SJCRH30 (cell line): ENCODE results near the gene MNAT1. TPM values are rescaled to one million over a fixed set of nuclear protein-coding genes. Genes with fewer than 3 reads are reported as not detected.

Experiments
- DNase-seq, 2 experiments: peaks; one replicate each; pipeline ENCODE4 v3.0.0-alpha.2; 2015 to 2020
- H3K27ac ChIP-seq: fragments of 250-450 bp; sonication (Bioruptor Pico); 2 replicates; pipeline ENCODE4 v1.5.1; 2020; ENCODE audit warnings: mild to moderate bottlenecking, moderate library complexity
- H3K27me3 ChIP-seq: fragments of 250-450 bp; sonication (Bioruptor Pico); 2 replicates; pipeline ENCODE4 v1.5.1; 2020; ENCODE audit warnings: mild to moderate bottlenecking, moderate library complexity
- H3K36me3 ChIP-seq: fragments of 250-450 bp; sonication (Bioruptor Pico); 2 replicates; pipeline ENCODE4 v1.5.1; 2020; ENCODE audit warnings: mild to moderate bottlenecking, moderate library complexity
- H3K4me1 ChIP-seq: fragments of 250-450 bp; sonication (Bioruptor Pico); 2 replicates; pipeline ENCODE4 v1.5.1; 2020; ENCODE audit warnings: mild to moderate bottlenecking, moderate library complexity
- H3K4me3 ChIP-seq: fragments of 250-450 bp; sonication (Bioruptor Pico); 2 replicates; pipeline ENCODE4 v1.5.1; 2020; ENCODE audit warnings: mild to moderate bottlenecking, moderate library complexity
- H3K9me3 ChIP-seq: fragments of 250-450 bp; sonication (Bioruptor Pico); replicated peaks from 2 replicates; pipeline ENCODE4 v1.5.1; 2020; ENCODE audit warnings: mild to moderate bottlenecking, moderate library complexity
- total RNA-seq: library from RNA; depleted of rRNA; stranded (reverse); fragments of >200 nt; shearing (Covaris generic); gene quantifications from 2 replicates; pipeline ENCODE4 v1.2.3, GENCODE V29; 2014

MNAT1 gene
- total RNA-seq, 1 experiment from 2014 or later = 129 TPM

DNA sequence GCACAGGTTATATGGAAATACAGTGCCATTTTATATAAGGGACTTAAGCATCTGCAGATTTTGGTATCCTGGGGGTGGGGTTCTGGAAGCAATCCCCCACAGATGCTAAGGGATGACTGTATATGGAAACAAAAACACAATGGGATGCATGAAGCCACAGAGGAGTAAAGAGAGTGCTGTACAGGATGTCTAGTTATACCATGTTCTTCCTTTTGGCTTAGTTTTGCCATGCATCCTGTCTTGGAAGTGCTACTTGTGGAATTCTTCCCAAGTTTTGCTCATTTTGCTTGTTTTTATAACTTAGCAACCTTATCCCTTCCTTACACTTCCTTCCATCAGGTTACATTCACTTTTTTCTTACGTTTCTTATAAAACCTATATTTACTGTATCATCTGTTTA is 190.7 kb downstream of the MNAT1 start:
- Histone ChIP-seq H3K36me3 (no peaks in the 10 kb centered on the region), H3K9me3 (no peaks in the 10 kb centered on the region), H3K4me1 (peaks cover 12% of the 10 kb centered on the region), H3K27ac (no peak overlapping the region), H3K27me3 (no peaks in the 10 kb centered on the region), H3K4me3 (no peak overlapping the region)
- DNase-seq = no peak

- Histone ChIP-seq H3K9me3 (no peaks in the 10 kb centered on the region), H3K36me3 (no peaks in the 10 kb centered on the region), H3K4me3 (no peak overlapping the region), H3K27ac (no peak overlapping the region), H3K27me3 (no peaks in the 10 kb centered on the region), H3K4me1 (peaks cover 19% of the 10 kb centered on the region)
- DNase-seq = no peak
Measured at GRCh38 chr14:60926002-60926401, 191.4 kb downstream of the MNAT1 start.

GRCh38 chr14:60931218-60931617 is 196.7 kb downstream of the MNAT1 start:
- Histone ChIP-seq H3K36me3 (no peaks in the 10 kb centered on the region), H3K27me3 (no peaks in the 10 kb centered on the region), H3K27ac (peak overlapping the region; percentile 95), H3K4me3 (no peak overlapping the region), H3K4me1 (peaks cover 36% of the 10 kb centered on the region), H3K9me3 (no peaks in the 10 kb centered on the region)
- DNase-seq = peak; percentile 95 to 99

DNA sequence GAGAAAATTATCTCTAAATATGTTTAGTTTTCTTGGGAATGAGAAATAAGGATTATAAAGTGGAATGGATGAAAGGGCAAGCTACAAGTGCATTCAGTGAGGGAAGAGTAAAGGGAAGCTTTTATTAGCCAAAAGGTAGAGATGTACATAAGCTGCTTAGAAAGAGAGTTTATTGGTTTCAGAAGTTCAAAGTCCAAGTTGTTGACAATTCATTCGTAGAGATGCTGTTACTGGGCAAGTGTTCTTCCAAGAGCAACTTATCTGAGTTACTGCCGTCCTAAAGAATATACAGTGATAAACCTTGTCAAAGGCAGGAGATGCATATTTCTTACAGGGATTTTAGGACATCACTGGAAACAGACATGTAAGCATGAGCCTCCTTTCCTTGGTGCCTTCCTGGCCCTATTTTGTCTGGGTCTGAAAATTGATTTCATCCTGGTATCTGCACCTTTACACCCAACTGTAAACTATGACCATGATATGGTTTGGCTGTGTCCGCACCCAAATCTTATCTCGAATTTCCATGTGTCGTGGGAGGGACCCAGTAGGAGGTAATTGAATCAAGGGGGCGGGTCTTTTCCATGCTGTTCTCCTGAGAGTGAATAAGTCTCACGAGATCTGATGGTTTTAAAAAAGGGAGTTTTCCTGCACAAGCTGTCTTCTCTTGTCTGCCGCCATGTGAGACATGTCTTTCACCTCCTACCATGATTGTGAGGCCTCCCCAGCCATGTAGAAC is 199.5 kb downstream of the MNAT1 start:
- no peak for DNase-seq
- H3K9me3 ChIP-seq = peaks cover 10% of the 10 kb centered on the region
- H3K4me3 ChIP-seq = no peak overlapping the region
- no peaks in the 10 kb centered on the region for H3K27me3 ChIP-seq
- H3K27ac ChIP-seq = no peak overlapping the region
- no peaks in the 10 kb centered on the region for H3K36me3 ChIP-seq
- peaks cover 36% of the 10 kb centered on the region for H3K4me1 ChIP-seq

- Histone ChIP-seq H3K4me1 (peaks cover 30% of the 10 kb centered on the region), H3K27me3 (no peaks in the 10 kb centered on the region), H3K36me3 (no peaks in the 10 kb centered on the region), H3K27ac (no peak overlapping the region), H3K9me3 (peaks cover 11% of the 10 kb centered on the region), H3K4me3 (no peak overlapping the region)
- no peak for DNase-seq
Measured at GRCh38 chr14:60935319-60935718, 200.8 kb downstream of the MNAT1 start.

DNA sequence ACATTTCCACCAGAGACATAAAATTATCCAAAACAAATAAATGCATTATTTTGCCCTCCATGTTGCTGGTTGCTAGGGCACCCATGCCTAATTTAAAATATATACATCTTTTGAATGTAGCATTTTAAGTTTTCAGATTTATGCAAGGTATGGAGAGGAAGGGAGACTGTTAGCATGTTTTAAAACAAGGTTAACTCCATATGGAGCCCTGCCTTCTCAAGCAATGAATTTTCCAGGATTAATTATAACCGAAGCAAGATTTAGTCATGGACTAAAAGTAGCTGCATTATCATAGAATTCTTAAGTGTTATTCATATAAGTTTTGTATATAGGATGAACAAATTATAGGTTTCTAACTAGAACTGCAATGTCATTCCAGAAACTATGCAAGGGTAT is 209.1 kb downstream of the MNAT1 start:
- 0 out of 2 replicates have a peak, but pooled peaks cover 2% of the 10 kb centered on the region for H3K9me3 ChIP-seq
- peaks cover 11% of the 10 kb centered on the region for H3K4me1 ChIP-seq
- no peaks in the 10 kb centered on the region for H3K36me3 ChIP-seq
- no peak for DNase-seq
- no peak overlapping the region for H3K27ac ChIP-seq
- no peak overlapping the region for H3K4me3 ChIP-seq
- no peaks in the 10 kb centered on the region for H3K27me3 ChIP-seq

DNA sequence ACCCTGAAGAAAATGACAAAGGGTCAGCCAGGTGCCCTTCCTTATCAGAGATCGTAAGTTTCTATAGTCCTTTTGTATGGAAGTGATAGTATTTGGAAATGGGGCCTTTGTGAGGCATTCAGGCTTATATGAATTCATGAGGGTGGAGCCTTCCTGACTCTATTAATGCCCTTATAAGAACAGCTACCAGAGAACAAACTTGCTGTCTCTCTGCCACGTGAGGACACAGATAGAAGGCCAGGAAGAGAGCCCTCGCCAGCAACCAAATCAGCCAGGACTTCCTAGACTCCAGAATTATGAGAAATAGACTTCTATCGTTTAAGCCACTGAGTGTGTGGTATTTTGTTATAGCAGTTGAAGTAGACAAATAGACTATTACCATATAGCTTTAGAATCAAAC is 209.6 kb downstream of the MNAT1 start:
- Histone ChIP-seq H3K27ac (no peak overlapping the region), H3K36me3 (no peaks in the 10 kb centered on the region), H3K27me3 (no peaks in the 10 kb centered on the region), H3K9me3 (no peaks in the 10 kb centered on the region), H3K4me1 (peaks cover 11% of the 10 kb centered on the region), H3K4me3 (no peak overlapping the region)
- DNase-seq = peak in 1 of 2 experiments; percentile 27

- Histone ChIP-seq H3K4me3 (no peak overlapping the region), H3K9me3 (no peaks in the 10 kb centered on the region), H3K4me1 (peaks cover 11% of the 10 kb centered on the region), H3K27me3 (no peaks in the 10 kb centered on the region), H3K27ac (no peak overlapping the region), H3K36me3 (no peaks in the 10 kb centered on the region)
- DNase-seq = no peak
Measured at GRCh38 chr14:60945984-60946383, 211.4 kb downstream of the MNAT1 start.

- Histone ChIP-seq H3K27me3 (no peaks in the 10 kb centered on the region), H3K27ac (no peak overlapping the region), H3K36me3 (no peaks in the 10 kb centered on the region), H3K9me3 (no peaks in the 10 kb centered on the region), H3K4me1 (peaks cover 11% of the 10 kb centered on the region), H3K4me3 (no peak overlapping the region)
- no peak for DNase-seq
Measured at GRCh38 chr14:60946773-60947172, 212.2 kb downstream of the MNAT1 start.

DNA sequence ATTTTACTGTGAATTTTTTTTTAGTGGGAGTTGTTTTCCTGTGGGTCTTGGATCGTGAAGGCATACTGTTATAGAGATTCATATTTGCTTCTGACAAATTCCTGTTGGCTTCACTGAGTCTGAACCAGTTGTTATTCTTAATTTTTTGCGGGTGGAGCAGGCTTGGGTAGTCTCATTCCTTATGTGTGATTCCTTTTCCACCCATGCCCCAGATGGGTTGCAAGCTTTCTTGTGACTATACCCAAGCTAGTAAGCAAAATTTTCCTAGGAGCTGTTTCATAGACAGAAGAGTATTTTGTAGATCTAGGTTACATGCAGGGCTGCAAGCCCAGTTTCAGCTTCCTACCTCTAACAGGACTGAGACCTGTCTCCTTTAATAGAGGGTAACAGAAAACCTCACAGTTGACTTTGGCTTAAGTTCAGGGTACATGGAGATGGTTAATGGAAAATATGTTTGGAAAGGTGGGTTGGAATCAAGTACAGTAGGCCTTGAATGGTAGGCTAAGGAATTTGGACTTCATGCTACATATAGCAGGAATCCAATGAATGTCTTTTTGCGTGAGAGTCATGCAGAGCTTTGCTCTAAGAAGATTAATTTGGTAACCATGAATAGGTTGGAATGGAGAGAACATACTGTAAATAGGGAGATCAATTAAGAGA is 217.3 kb downstream of the MNAT1 start:
- Histone ChIP-seq H3K9me3 (no peaks in the 10 kb centered on the region), H3K4me3 (no peak overlapping the region), H3K4me1 (no peaks in the 10 kb centered on the region), H3K36me3 (peaks cover 4% of the 10 kb centered on the region; the same call in 1 of the 2 replicates), H3K27me3 (no peaks in the 10 kb centered on the region), H3K27ac (no peak overlapping the region)
- no peak for DNase-seq

DNA sequence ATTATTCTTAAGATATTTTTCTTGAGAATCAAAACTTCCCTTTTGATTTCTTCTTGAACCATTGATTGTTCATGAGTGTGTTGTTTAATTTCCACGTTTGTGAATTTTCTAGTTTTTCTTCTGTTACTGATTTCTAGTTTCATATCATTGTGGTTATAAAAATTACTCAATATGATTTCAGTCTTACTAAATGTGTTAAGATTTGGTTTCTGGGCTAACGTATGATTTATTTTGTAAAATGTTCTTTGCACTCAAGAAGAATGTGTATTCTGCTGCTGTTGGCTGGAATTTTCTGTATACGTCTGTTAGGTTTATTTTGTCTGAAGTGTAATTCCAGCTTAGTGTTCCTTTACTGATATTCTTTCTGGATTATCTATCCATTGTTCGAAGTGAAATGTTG is 221.6 kb downstream of the MNAT1 start:
- Histone ChIP-seq H3K4me1 (no peaks in the 10 kb centered on the region), H3K9me3 (peaks cover 8% of the 10 kb centered on the region; the same call in 1 of the 2 replicates), H3K27ac (no peak overlapping the region), H3K27me3 (no peaks in the 10 kb centered on the region), H3K36me3 (peaks cover 4% of the 10 kb centered on the region; the same call in 1 of the 2 replicates), H3K4me3 (no peak overlapping the region)
- DNase-seq = no peak

DNA sequence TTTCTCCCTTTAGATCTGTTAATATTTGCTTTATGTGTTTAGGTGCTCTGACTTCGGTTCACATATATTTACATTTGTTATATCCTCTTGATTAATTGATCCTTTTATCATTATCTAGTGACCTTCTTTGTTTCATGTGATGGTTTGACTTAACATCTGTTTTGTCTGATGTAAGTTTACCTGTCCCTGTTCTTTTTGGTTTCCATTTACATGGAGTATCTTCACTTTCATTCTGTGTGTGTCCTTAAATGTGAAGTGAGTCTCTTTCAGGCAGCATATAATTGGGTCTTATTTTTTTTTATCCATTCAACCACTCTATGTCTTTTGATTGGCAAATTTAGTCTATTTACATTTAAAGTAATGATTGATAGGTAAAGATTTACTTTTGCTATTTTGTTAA is 222.1 kb downstream of the MNAT1 start:
- Histone ChIP-seq H3K4me1 (no peaks in the 10 kb centered on the region), H3K27ac (no peak overlapping the region), H3K36me3 (peaks cover 4% of the 10 kb centered on the region; the same call in 1 of the 2 replicates), H3K27me3 (no peaks in the 10 kb centered on the region), H3K4me3 (no peak overlapping the region), H3K9me3 (peaks cover 8% of the 10 kb centered on the region; the same call in 1 of the 2 replicates)
- DNase-seq = no peak

DNA sequence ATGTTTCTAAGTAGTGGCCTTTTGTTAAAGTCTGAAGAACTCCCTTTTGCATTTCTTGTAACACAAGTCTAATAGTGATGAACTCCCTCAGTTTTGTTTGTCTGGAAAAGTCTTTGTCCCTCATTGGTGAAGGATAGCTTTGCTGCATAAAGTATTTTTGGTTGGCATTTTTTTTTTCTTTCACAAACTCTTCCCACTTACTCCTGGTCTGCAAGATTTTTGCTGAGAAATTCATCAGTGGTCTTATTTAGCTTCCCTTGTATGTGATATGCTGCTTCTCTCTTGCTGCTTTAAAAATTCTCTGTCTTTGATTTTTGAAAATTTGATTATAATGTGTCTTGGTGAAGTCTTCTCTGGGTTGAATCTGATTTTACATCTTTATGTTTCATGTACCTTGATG is 223.6 kb downstream of the MNAT1 start:
- Histone ChIP-seq H3K27ac (no peak overlapping the region), H3K4me1 (no peaks in the 10 kb centered on the region), H3K9me3 (peaks cover 8% of the 10 kb centered on the region; the same call in 1 of the 2 replicates), H3K4me3 (no peak overlapping the region), H3K27me3 (no peaks in the 10 kb centered on the region), H3K36me3 (peaks cover 4% of the 10 kb centered on the region; the same call in 1 of the 2 replicates)
- DNase-seq = no peak

DNA sequence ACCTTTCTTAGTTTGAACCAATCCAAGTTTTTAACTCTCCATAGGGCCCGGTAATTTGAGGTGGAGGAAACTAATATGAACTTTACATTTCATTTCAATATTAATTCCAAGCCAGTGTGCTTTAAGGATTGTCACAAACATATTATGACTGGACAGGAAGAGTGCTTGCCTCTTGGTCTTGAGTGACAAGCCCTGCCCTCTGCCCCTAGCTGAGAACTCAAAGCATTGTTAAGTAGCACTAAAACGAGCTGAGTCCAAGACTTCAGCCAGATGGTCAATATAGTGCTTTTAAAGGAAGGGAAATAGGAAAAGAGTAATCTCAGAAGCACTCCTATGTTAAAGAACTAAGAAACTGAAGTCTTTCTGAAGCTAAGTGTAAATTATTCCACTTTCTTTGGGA is 229.2 kb downstream of the MNAT1 start:
- Histone ChIP-seq H3K27ac (no peak overlapping the region), H3K4me3 (no peak overlapping the region), H3K36me3 (0 out of 2 replicates have a peak, but pooled peaks cover 1% of the 10 kb centered on the region), H3K27me3 (no peaks in the 10 kb centered on the region), H3K9me3 (no peaks in the 10 kb centered on the region), H3K4me1 (peaks cover 14% of the 10 kb centered on the region)
- DNase-seq = no peak

- Histone ChIP-seq H3K4me3 (no peak overlapping the region), H3K36me3 (0 out of 2 replicates have a peak, but pooled peaks cover 4% of the 10 kb centered on the region), H3K4me1 (peaks cover 19% of the 10 kb centered on the region), H3K27me3 (no peaks in the 10 kb centered on the region), H3K27ac (no peak overlapping the region), H3K9me3 (no peaks in the 10 kb centered on the region)
- no peak for DNase-seq
Measured at GRCh38 chr14:60964904-60965303, 230.3 kb downstream of the MNAT1 start.
